ENCODE results near the gene SLC10A7.

The SLC10A7 gene

DNA sequence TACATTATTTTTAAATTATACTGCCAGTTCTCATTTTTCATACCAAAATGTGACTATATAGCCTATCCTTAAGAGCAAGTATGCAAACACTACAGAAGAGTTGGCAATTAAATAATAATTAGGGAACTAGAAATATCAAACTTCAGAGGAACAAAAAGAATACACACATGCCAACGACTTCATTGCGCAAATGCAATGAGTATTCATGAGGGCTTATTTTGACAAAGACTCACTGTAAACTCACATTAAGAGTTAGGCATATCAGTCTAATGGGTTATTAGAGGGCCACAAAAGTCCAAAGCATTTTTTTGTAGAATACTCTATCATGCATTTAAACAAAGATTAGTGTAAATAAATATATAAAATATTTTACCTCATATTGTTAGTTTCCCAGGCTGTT is 31.6 kb downstream of the SLC10A7 start:
- no peak for DNase-seq

DNA sequence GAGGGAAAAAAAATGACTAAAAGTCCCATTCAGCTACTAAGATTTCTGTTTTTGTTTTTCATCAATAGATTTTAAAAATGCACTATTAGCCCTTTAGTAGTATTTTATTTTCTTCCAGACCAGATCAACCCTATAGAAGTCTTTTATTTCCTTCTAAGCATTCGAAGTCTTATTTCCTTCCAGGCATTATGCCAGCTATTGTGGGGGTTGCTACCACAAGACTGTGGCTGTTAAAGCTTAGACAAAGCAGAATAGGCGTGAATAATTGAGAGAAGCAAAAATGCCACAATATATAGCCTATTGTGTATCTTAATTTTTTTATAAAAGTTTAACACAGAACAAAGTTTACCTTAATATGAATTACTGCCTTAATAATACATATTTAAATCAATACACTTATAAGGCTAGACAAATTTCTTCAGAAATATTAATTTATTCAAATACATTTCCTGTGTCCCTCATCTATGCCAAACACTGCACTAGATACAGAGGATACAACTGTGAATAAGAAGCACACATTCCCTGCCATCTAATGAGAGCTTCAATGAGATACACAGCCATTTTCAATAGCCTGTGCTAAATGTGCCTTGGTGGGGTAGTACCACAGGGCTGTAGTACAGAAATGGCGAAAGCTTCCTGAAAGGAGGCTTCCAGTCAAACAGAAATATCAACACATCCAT is 33.1 kb downstream of the SLC10A7 start:
- no peak for DNase-seq

DNA sequence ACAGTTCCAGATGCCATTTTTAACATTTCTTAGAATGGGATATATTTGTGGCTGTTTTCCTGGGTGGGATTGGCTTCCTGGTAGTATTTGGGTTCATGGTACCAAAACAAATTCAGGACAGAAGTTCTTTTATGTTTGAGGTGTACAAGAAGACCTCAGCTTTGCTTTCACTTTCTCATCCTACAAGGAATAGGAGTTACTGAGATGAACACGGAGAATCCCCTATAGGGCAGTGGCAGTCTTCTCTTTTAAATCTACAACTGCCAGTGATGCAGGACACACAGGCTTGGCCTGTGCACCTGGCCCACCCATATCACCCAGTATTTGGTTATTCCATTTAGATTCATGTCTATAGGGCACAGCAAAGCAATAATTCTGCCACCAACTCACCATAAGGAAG is 35.2 kb downstream of the SLC10A7 start:
- no peak for DNase-seq

DNA sequence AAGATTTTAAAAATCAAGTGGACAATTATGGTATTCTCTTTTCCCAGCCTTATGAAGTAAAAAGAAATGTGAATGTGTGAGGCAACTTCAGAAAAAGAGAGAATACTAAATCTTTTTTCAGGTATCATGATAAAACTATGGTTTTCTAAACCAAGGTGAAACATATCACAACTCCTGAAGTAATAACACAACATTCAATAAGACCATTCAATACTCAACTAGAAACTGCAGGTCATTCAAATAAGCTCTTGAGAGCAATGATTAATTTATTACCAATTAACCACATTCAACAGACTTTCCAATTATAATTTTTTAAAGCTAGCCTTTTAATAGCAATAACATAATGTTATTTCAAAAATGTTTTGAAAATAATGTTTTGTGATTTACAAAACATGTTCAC is 35.8 kb downstream of the SLC10A7 start:
- no peak for DNase-seq

DNA sequence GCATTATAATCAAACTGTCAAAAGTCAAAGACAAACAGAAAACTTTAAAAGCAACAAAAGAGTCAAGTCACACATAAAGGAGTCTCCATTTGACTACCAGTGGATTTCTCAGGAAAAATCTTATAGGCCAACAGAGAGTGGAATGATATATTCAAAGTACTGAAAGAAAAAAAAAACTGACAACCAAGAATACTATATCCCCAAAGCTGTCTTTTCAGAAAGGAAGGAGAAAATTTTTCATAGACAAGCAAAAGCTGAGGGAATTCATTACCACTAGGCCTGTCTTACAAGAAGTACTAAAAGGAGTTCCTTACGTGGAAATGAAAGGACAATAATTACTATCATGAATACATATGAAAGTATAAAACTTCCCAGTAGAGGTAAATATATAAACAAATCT is 39.0 kb downstream of the SLC10A7 start:
- no peak for DNase-seq

DNA sequence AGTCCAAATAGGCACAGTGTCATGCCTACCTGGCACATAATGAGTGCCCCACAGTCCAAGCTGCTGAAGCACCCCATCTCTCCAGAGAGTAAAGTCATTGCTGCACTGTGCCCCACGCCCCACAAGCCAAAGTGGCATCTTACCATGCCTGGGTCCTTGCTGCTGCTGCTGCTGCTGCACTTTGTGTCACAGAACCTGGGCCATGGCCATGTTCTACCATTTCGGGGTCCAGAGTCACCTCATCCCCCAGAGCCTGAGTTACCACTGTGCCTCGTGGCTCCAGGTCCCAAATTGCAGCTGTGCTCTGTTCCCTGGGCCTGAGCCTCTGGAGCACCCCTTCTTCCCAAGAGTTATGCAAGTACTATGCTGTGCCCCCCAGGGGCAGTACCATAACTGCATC is 40.5 kb downstream of the SLC10A7 start:
- DNase-seq: no peak

DNA sequence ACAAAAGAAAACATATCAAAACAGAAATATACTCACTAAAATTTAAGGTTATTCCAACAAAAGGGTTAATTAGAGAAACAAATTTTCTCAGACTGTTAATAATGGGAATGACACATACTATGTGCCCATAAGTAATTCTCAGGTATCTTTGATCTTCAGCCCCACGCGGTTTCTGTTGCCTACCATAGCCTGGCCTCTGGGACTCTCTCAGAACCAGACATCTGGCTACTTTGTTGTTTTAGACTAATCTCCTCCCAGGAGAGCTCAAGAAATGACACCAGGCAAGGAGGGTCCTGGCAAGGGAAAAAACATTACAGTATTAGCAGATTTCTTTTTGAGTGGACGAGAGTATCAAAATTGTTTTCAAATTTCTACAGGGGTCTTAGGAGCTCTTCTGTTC is 43.7 kb downstream of the SLC10A7 start:
- peak; percentile 94 for DNase-seq

DNA sequence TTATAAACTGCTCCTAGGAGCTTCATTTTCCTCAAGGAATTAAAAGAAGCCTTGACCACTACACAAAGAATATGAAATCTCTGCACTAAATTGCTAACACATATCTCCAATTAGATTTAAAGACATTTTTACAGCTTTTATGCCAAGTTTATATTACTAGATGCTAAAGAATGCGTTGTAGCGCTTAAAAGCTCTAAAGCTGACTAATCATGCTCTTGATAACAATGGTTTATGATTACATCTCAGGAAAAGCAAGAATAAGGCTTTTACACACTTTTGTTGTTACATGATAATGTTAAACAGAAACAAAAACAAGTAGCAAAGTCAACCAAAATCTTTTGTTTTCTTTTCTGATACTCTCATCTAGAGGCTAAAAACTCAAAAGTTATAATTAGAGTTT is 44.7 kb downstream of the SLC10A7 start:
- DNase-seq: no peak

DNA sequence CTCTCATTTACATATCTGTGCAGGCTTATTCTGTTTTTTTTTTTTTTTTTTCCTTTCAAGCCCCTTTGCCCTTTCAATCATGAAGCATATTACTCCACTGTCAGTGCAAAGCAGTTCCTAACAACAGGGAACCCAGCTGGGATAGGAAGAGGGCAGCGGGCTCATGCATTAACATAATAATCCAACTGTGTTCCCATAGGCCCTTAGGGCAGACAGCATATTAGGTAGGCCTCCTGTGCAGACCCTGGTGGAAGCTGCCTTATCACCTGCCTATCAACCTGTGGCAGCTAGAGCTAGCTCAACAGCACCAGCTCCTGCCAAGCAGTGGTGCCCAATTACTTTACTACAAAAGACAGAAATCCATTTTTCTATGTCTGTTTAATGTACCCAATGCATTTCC is 49.3 kb downstream of the SLC10A7 start:
- DNase-seq: peak; percentile 26

DNA sequence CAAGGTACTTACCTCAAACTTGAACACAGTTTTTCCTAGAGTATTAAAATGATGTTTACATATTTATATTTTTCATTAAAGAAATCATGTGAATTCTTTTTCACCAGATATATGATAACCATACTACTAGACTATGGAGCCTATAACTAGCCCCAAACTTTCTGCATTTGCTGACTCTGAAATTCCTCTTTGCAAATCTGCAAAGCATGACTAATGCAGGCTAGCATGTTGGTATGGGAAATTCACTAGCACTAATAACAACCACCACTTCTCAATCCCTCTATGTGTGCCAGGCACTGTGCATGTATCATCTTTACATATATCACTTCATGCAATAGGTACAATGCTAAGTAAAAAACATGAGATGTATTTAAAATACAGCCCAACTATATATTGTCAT is 51.1 kb downstream of the SLC10A7 start:
- no peak for DNase-seq

DNA sequence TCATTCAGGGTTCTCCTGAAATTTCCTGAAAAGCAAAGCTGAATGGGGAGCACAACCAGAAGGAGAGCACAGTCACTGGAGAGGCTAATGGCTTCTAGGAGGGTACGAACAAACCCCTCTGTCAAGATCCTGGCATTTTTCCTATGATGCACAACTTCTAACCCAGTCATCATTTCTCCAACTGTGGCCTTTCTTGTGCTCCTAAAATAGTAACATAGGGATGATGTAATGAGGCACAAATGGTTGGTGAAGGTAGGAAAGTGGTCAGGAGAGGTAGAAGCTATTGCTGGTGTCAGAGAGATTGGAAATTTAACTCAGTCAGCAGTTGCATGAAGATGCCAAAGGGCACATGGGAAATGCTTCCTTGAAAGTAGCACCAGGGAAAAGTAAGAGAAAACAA is 52.7 kb downstream of the SLC10A7 start:
- no peak for DNase-seq

DNA sequence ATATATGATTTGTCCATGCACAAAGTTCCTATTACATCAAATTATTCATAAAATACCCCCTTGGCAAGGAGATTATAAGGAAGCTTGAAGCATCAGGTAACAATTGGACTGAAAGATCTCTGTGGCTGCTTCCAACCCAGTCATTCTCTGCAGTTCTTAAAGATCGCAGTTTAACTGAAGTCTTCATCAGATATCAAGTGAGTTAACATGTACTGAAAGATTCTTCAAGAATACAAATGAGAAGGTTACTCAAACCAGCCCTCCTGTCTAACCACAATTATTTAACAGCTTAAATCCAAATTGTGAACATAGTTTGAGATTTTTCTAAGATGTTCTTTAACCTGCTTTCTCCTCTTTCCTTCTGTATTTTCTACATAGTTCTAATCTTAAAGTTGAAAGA is 56.1 kb downstream of the SLC10A7 start:
- DNase-seq: no peak

DNA sequence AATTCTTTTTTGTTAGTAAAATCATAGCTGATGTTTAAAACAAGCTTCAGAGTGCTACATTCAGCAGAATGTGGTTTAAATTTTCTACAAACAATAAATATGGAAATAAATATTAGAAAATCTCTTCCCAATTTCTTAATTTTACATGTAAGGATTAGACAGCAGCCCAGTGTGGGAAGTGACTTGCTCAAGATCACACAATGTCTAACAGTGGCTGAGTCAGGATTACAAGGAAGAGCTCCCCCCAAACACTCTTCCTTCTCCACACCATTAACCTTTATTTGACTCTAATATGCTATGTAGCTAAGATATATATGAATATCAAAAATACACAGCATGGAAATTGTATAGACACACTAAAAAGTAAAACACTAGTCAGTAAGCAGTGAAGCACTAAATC is 59.5 kb downstream of the SLC10A7 start:
- no peak for DNase-seq

DNA sequence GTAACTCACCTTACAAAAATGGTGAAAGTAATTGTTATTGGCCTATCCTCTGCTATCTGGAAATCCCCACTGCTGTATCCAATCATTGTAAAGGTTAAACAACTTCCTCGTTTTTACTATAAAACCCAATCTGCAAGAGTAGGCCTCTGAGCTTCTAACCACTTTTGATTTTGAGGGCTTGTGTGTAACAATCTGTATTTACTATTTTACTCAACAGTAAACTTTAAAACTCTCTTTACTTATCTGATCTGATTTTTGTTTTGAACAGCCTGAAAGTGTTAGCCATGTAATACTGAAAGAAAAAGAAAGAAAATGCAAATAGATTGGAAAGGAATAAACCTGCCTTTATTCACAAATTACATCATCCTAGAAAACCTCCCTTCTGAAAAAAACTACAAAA is 63.1 kb downstream of the SLC10A7 start:
- DNase-seq: no peak

DNA sequence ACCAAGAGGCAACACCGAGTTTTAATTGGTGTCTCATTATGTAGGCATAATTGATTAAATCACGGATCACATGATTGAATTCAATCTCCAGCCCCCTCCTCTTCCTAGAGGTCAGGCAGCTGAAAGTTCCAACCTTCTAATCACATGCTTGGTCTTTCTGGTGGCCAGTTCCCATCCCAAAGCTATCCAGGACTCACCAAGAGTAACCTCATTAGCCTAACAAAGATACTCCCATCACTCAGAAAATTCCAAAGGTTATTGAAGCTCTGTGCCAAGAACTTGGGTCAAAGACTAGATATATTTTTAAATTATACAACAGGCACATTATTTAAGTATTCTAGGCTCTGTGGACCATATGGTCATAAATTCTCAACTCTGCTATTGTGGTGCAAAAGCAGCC is 65.1 kb downstream of the SLC10A7 start:
- no peak for DNase-seq

DNA sequence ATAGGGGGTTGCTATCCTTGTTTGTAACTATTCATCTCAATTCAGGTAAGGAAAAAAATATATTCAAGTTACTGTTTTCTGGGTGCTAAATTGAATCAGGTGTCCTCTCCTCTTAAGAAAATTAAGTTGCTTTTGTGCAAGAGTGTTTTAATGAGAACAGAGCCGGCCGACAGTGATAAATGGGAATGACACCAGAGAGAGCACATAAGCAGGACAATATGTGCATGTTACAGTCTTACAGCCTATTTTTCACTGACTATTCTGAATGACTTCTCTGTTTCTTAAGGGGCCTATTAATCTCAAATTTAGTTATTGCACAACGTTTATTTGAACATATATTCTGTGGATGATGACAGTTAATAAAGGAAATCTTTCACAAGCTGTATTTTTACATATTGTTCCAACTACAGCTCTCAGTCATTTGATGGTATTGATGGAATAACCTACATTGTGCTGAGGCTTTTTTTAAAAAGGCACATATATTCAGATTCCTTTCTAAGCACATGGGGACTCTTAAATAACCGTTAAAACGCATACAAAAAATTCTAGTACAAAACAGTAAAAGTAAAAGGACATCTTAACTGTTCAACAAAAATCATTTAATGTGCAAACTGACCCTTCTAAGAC is 68.4 kb downstream of the SLC10A7 start:
- DNase-seq: no peak

DNA sequence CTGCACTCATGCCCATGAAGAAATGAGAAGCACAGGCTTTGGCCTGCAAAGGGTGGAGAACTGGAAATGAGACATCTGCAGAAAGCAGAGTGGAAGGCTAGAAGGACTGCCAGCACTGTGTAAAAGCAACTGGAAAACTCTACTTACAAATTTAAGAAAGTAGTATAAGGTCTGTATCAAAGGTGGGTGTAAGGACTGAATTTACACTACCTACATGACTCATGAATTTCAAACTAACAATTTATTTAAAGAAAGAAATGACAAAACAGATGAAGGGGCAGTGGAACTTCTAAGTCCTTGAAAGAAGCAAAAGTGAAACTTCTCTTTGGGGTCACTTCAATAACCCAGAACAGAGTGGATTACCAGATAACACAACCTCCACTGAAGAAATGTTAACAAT is 71.2 kb downstream of the SLC10A7 start:
- no peak for DNase-seq

DNA sequence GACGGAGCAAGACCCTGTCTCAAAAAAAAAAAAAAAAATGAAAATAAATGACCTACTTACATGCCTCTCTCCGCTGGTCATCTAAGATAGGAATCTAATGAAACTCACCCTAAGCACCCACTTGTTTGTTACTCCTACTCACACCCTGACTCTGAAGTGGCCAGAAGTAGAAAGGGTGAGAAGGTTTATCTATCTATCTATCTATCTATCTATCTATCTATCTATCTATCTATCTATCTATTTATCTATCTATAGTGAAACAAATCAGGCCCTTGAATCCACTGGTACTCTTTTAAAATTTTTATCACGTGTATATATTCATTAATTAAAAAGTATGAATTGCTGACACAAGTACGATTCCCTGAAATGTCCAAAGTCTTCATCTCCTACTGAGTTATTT is 75.2 kb downstream of the SLC10A7 start:
- DNase-seq: no peak

DNA sequence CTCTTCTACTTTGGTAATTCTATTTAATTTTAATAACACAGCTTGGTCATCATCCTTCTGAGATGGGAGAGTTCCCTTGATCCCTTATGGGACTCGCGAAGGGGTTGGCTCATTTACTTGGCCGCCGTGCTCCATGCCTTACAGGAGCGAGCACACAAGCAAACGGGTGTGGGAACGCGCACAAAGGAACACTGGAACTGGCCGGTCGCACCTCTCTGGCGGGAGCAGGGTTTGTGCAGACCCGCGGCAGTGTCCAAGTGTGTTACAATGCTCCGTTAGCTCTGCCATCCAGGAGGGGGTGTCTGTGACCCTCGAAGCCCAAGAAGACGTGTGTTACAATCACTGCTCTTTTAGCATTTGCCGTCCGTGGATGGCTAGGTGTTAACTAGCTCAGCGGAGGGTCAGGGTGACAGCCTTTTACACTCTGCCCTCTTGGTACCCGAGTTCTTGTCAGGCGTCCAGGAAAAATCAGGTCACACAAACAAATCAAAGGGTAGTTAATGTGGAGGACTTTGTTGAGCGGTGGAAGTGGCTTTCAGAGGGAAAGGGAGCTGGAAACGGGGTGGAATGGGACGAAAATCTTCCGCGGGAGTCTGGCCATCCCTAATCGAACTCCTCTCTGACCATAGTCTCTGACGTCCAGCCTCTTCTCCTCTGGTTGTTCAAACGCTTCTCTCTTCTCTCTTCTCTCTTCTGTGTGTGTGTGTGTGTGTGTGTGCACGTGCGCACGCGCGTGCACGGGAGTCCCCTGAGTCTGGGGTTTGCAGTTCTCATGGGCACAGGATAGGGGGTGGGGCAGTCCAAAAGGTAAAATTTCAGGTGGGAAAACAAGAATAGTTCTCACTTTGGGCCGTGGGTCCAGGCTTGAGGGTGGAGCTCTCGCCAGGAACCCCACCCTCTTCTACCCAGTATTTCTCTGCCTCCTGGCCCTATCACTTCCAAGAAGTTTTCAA is 76.3 kb downstream of the SLC10A7 start:
- no peak for DNase-seq

DNA sequence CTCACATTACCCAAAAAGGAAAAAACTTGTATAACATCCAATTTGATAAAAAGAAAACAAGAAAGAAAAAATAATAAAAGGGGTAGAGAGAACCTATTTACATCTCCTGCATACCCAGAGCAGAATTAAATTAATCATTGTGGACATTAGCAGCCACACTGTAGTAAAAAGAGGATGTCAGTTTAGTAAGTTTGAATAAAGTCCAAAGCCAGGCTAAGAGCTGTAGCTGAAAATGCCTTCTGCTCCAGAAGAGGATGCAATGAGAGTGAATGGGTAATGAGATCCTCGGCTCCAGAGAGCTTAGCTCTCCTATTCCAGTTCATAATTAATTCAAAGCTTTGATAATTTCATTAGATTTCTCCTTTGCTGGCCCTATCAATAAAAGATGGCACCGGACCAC is 78.2 kb downstream of the SLC10A7 start:
- no peak for DNase-seq

DNA sequence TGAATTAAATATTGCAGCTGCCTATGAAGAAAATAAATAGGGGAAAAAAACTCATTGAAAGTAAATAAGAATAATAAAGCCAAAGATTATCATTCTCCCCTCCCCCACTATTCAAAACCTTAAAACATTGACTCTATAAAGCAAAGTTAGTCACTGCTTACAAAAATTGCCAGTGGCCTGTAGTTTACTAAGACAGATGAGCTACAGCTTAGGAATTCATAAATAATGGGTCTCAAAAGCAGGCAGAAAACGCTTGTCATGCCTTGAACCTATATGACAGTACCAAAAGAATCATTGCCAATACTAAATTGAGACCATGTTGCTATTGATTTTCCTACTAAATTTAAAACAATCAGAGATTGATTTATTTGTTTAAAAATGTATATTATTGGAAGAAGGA is 78.9 kb downstream of the SLC10A7 start:
- DNase-seq: no peak

DNA sequence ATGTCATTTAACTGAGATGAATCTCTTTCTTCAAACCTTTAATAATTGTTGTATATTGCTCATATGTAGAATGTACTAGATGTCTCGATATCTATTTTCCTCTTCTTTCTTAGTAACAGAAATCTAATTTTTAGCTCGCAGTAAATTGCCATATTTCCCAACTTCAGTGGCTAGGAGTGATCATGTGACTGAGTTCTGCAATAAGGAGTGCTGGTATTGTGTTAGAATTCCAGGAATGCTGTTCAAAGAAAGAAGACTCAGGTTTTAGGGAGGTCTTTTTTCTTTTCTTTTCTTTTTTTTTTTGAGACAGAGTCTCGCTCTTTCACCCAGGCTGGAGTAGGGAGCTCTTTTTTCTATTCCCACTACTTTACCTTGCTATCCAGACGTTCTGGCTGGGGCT is 81.7 kb downstream of the SLC10A7 start:
- DNase-seq: no peak

DNA sequence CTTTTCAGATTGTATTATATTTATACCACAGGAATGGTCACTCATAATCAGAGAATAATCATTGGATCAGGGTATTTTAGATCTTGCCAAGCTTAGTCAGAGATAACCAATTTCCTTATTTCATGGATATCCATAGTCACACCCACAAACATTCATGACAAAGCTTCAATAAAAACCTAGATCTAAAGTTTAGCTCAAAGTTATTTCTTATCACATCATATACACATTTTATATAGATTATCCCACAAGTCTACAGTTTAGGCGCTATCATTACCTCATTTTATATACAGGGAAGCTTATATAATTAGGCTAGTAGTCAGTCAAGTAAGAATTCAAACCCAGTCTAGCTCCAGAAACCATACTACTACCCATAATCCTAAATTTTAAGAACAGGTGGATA is 82.3 kb downstream of the SLC10A7 start:
- DNase-seq: no peak

DNA sequence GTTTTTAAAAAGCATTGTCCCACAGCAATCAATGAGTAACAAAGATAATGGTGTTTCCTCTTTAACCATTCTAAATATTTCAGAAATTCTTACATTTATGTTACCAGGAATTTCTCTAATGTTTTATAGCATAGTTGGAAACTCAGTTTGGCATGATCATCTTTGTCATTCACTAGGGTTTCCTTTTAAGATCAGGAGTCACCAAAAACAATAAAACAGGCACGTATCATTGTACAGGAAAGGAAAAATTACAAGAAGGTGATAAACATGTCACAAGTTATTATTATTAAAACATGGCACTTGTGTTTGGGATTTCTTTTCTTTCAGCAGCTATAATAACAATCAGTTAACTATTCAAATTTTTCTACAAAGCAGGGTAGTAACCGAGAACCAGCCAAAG is 84.0 kb downstream of the SLC10A7 start:
- no peak for DNase-seq

All from NCI-H82 (cell line).